WERI-Rb-1 (cell line): Measurements from ENCODE around the gene SH3BGRL3.

Experiments
- DNase-seq: peaks from one replicate; pipeline ENCODE4 v3.0.0-alpha.2; 2020
- H3K27ac ChIP-seq: fragments of 250-450 bp; sonication (Bioruptor Pico); 2 replicates; pipeline ENCODE4 v1.5.1; 2020; ENCODE audit warnings: mild to moderate bottlenecking, moderate library complexity
- H3K27me3 ChIP-seq: fragments of 250-450 bp; sonication (Bioruptor Pico); 2 replicates; pipeline ENCODE4 v1.5.1; 2021; ENCODE audit warnings: mild to moderate bottlenecking, low read depth, moderate library complexity; ENCODE audit not compliant: insufficient read depth, severe bottlenecking
- H3K36me3 ChIP-seq: fragments of 250-450 bp; sonication (Bioruptor Pico); 2 replicates; pipeline ENCODE4 v1.5.1; 2020; ENCODE audit warnings: mild to moderate bottlenecking, moderate library complexity
- H3K4me3 ChIP-seq: 2 replicates; pipeline ENCODE4 v1.5.1; 2011; ENCODE audit warnings: low read depth, mild to moderate bottlenecking, control low read depth, low read length
- H3K9me3 ChIP-seq: fragments of 250-450 bp; sonication (Bioruptor Pico); 2 replicates; pipeline ENCODE4 v1.5.1; 2021; ENCODE audit warnings: mild to moderate bottlenecking, moderate library complexity; ENCODE audit not compliant: severe bottlenecking
- CTCF ChIP-seq: IDR thresholded peaks from 2 replicates; pipeline ENCODE4 v1.5.1; 2011; ENCODE audit warnings: low read depth, mild to moderate bottlenecking, control low read depth, inconsistent platforms, low read length

The SH3BGRL3 gene

GRCh38 chr1:26239936-26240335 lies 40.0 kb upstream of the SH3BGRL3 start:
- H3K9me3 ChIP-seq, result no peaks in the 10 kb centered on the region
- H3K27ac ChIP-seq, result no peak overlapping the region
- no peak for DNase-seq
- H3K27me3 ChIP-seq, result no peaks in the 10 kb centered on the region
- no peak overlapping the region for H3K4me3 ChIP-seq
- peaks cover 71% of the 10 kb centered on the region for H3K36me3 ChIP-seq
- TF ChIP-seq CTCF, result no peak

GRCh38 chr1:26252718-26253117 lies 27.2 kb upstream of the SH3BGRL3 start:
- DNase-seq, result no peak
- Histone ChIP-seq H3K4me3 (no peak overlapping the region), H3K36me3 (peaks cover 79% of the 10 kb centered on the region), H3K9me3 (no peaks in the 10 kb centered on the region), H3K27ac (no peak overlapping the region), H3K27me3 (no peaks in the 10 kb centered on the region)
- no peak for TF ChIP-seq CTCF

GRCh38 chr1:26254404-26254803 lies 25.5 kb upstream of the SH3BGRL3 start:
- Histone ChIP-seq H3K27me3 (no peaks in the 10 kb centered on the region), H3K9me3 (no peaks in the 10 kb centered on the region), H3K36me3 (peaks cover 82% of the 10 kb centered on the region), H3K4me3 (no peak overlapping the region), H3K27ac (no peak overlapping the region)
- no peak for DNase-seq
- TF ChIP-seq CTCF, result no peak

- Histone ChIP-seq H3K9me3 (no peaks in the 10 kb centered on the region), H3K27me3 (no peaks in the 10 kb centered on the region), H3K27ac (no peak overlapping the region), H3K4me3 (no peak overlapping the region), H3K36me3 (peaks cover 87% of the 10 kb centered on the region)
- no peak for DNase-seq
- TF ChIP-seq CTCF, result no peak
Measured at GRCh38 chr1:26257222-26257621, 22.7 kb upstream of the SH3BGRL3 start.

- no peak for TF ChIP-seq CTCF
- H3K4me3 ChIP-seq, result no peak overlapping the region
- H3K36me3 ChIP-seq, result peaks cover 93% of the 10 kb centered on the region
- H3K9me3 ChIP-seq, result no peaks in the 10 kb centered on the region
- DNase-seq, result no peak
- H3K27me3 ChIP-seq, result no peaks in the 10 kb centered on the region
- no peak overlapping the region for H3K27ac ChIP-seq
Measured at GRCh38 chr1:26259005-26259404, 20.9 kb upstream of the SH3BGRL3 start.

GRCh38 chr1:26259578-26259977 lies 20.3 kb upstream of the SH3BGRL3 start:
- H3K4me3 ChIP-seq, result no peak overlapping the region
- no peak for TF ChIP-seq CTCF
- peaks cover 97% of the 10 kb centered on the region for H3K36me3 ChIP-seq
- H3K9me3 ChIP-seq, result no peaks in the 10 kb centered on the region
- H3K27me3 ChIP-seq, result no peaks in the 10 kb centered on the region
- H3K27ac ChIP-seq, result no peak overlapping the region
- DNase-seq, result no peak
